Panc1 (cell line): ENCODE results near the gene ATP2B2. TPM values are rescaled to one million over a fixed set of nuclear protein-coding genes. Genes with fewer than 3 reads are reported as not detected.

ENCODE experiments used
- ATAC-seq: fragments of 200-7000 bp; cut with Tn5 transposase; 2 replicates; pipeline ENCODE4 v1.9.1; 2020; ENCODE audit warnings: mild to moderate bottlenecking, moderate library complexity
- BruUV-seq: library from RNA; stranded (reverse); fragments of 400-500 nt; replicated peaks from 2 replicates; lab custom pipeline; 2021; lab: Mats Ljungman, UMichigan
- CTCF ChIA-PET: fragments of 300-600 bp; sonication (Branson Sonifier 250); formaldehyde crosslinking; loops from one replicate; lab custom pipeline; 2022; ENCODE audit warnings: antibody characterized with exemption; lab: Charles Lee
- POLR2A ChIA-PET: fragments of 300-600 bp; sonication (Branson Sonifier 250); formaldehyde crosslinking; loops from one replicate; lab custom pipeline; 2022; ENCODE audit warnings: antibody characterized with exemption; lab: Charles Lee
- DNase-seq: peaks from one replicate; pipeline ENCODE4 v3.0.0-alpha.2; 2010; ENCODE audit warnings: low read depth, low spot score
- H3K27ac ChIP-seq: 2 replicates; pipeline ENCODE4 v1.5.1; 2011; ENCODE audit warnings: mild to moderate bottlenecking, low read length, inconsistent platforms
- H3K27me3 ChIP-seq: fragments of 200-500 bp; sonication (Bioruptor generic); 2 replicates; pipeline ENCODE4 v1.6.0; 2014; ENCODE audit warnings: low read length, inconsistent platforms; ENCODE audit not compliant: control insufficient read depth, insufficient read depth
- H3K36me3 ChIP-seq: fragments of 200-500 bp; sonication (Bioruptor generic); 2 replicates; pipeline ENCODE4 v1.5.1; 2014; ENCODE audit warnings: inconsistent platforms, mild to moderate bottlenecking, low read length, moderate library complexity; ENCODE audit not compliant: control insufficient read depth, insufficient read depth
- H3K4me1 ChIP-seq: 2 replicates; pipeline ENCODE4 v1.5.1; 2011; ENCODE audit warnings: inconsistent platforms, mild to moderate bottlenecking, low read length, moderate library complexity; ENCODE audit not compliant: control insufficient read depth, insufficient read depth
- H3K4me3 ChIP-seq, 2 experiments: 2 replicates each; pipeline ENCODE4 v1.5.1; 2011 to 2012; ENCODE audit warnings: low read depth in 2 of 2, low read length in 2 of 2, mild to moderate bottlenecking in 2 of 2, inconsistent platforms in 1 of 2, moderate library complexity in 1 of 2
- H3K9me3 ChIP-seq: fragments of 200-500 bp; sonication (Bioruptor generic); 2 replicates; pipeline ENCODE4 v1.5.1; 2014; ENCODE audit warnings: low read depth, mild to moderate bottlenecking, inconsistent platforms, low read length, moderate library complexity; ENCODE audit not compliant: control insufficient read depth, insufficient read depth
- POLR2AphosphoS5 ChIP-seq: IDR thresholded peaks from 2 replicates; pipeline ENCODE4 v1.6.1; 2012; ENCODE audit warnings: mild to moderate bottlenecking, low read depth, low read length, moderate library complexity
- SIN3A ChIP-seq: IDR thresholded peaks from 2 replicates; pipeline ENCODE4 v1.6.1; 2012; ENCODE audit warnings: low read depth, mild to moderate bottlenecking, low read length, moderate library complexity, borderline replicate concordance; ENCODE audit not compliant: insufficient read depth
- TCF7L2 ChIP-seq: IDR thresholded peaks from 2 replicates; pipeline ENCODE4 v1.6.1; 2011; ENCODE audit warnings: mild to moderate bottlenecking, low read depth, low read length, inconsistent platforms
- in situ Hi-C: cut with HindIII; loops from 2 replicates; pipeline ENCODE4 v1.10.0; 2016; ENCODE audit warnings: low sequenced_read_pairs, low pct_unique_long_range_greater_than_20kb
- intact Hi-C: fragments of 100-400 bp; cut with micrococcal nuclease; formaldehyde crosslinking; loops from one replicate; pipeline ENCODE4 v1.10.0; 2022; ENCODE audit not compliant: unreplicated experiment
- total RNA-seq: library from RNA; stranded (reverse); gene quantifications from one replicate; pipeline ENCODE4 v1.2.1, GENCODE V29; 2021; ENCODE audit not compliant: unreplicated experiment
- TF ChIP-seq, protein P1 (sequence below), 2 experiments: IDR thresholded peaks; 2 replicates each; pipeline ENCODE4 v1.6.1; 2011 to 2012; ENCODE audit warnings: low read depth in 2 of 2, control low read depth in 1 of 2, low read length in 1 of 2, mild to moderate bottlenecking in 1 of 2, moderate library complexity in 1 of 2; ENCODE audit not compliant: insufficient read depth in 1 of 2
- TF ChIP-seq, protein P2 (sequence below): fragments of 450-650 bp; IDR thresholded peaks from 2 replicates; pipeline ENCODE4 v1.5.1; 2017; ENCODE audit warnings: mild to moderate bottlenecking

Gene ATP2B2
- total RNA-seq, 1 experiment from 2014 or later, result not detected

DNA sequence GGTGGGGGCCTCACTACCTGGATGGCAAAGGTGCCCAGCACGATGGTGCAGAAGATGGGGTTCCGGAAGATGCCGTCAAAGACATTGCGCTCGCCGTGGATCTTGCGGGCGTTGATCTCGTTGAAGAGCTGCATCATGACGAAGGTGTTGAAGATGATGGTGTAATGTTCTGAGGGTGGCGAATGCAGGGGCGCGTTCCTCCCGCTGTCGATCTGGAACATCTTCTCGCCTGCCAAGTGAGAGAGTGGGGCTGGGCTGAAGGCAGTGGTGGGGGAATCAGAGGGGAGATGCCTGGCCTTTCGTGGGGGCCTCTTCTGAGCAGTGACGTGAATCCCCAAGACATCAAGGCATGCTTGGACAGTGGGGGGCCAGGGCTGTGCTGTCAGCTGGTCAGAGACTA is 164.9 kb downstream of the ATP2B2 start:
- H3K27me3 ChIP-seq, result no peaks in the 10 kb centered on the region
- BruUV-seq, result no TSS peak
- H3K4me1 ChIP-seq, result no peaks in the 10 kb centered on the region
- CTCF ChIA-PET, result no interaction called here
- in situ Hi-C loops (no loop called here), intact Hi-C loops (no loop called here)
- TF ChIP-seq, protein P1, sequence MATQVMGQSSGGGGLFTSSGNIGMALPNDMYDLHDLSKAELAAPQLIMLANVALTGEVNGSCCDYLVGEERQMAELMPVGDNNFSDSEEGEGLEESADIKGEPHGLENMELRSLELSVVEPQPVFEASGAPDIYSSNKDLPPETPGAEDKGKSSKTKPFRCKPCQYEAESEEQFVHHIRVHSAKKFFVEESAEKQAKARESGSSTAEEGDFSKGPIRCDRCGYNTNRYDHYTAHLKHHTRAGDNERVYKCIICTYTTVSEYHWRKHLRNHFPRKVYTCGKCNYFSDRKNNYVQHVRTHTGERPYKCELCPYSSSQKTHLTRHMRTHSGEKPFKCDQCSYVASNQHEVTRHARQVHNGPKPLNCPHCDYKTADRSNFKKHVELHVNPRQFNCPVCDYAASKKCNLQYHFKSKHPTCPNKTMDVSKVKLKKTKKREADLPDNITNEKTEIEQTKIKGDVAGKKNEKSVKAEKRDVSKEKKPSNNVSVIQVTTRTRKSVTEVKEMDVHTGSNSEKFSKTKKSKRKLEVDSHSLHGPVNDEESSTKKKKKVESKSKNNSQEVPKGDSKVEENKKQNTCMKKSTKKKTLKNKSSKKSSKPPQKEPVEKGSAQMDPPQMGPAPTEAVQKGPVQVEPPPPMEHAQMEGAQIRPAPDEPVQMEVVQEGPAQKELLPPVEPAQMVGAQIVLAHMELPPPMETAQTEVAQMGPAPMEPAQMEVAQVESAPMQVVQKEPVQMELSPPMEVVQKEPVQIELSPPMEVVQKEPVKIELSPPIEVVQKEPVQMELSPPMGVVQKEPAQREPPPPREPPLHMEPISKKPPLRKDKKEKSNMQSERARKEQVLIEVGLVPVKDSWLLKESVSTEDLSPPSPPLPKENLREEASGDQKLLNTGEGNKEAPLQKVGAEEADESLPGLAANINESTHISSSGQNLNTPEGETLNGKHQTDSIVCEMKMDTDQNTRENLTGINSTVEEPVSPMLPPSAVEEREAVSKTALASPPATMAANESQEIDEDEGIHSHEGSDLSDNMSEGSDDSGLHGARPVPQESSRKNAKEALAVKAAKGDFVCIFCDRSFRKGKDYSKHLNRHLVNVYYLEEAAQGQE (IDR thresholded peaks at IDR 0.05; ENCODE audit: insufficient read depth in 1 of 2, low read depth in 2 of 2, low read length in 1 of 2), result no peak
- no peak for TF ChIP-seq POLR2AphosphoS5
- TF ChIP-seq, protein P2, sequence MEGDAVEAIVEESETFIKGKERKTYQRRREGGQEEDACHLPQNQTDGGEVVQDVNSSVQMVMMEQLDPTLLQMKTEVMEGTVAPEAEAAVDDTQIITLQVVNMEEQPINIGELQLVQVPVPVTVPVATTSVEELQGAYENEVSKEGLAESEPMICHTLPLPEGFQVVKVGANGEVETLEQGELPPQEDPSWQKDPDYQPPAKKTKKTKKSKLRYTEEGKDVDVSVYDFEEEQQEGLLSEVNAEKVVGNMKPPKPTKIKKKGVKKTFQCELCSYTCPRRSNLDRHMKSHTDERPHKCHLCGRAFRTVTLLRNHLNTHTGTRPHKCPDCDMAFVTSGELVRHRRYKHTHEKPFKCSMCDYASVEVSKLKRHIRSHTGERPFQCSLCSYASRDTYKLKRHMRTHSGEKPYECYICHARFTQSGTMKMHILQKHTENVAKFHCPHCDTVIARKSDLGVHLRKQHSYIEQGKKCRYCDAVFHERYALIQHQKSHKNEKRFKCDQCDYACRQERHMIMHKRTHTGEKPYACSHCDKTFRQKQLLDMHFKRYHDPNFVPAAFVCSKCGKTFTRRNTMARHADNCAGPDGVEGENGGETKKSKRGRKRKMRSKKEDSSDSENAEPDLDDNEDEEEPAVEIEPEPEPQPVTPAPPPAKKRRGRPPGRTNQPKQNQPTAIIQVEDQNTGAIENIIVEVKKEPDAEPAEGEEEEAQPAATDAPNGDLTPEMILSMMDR, result no peak
- TF ChIP-seq SIN3A, result no peak
- TF ChIP-seq TCF7L2, result no peak
- no peaks in the 10 kb centered on the region for H3K36me3 ChIP-seq
- DNase-seq, result no peak
- POLR2A ChIA-PET, result no interaction called here
- no peak overlapping the region for H3K27ac ChIP-seq
- no peaks in the 10 kb centered on the region for H3K9me3 ChIP-seq
- no peak overlapping the region for H3K4me3 ChIP-seq
- ATAC-seq, result no peak

DNA sequence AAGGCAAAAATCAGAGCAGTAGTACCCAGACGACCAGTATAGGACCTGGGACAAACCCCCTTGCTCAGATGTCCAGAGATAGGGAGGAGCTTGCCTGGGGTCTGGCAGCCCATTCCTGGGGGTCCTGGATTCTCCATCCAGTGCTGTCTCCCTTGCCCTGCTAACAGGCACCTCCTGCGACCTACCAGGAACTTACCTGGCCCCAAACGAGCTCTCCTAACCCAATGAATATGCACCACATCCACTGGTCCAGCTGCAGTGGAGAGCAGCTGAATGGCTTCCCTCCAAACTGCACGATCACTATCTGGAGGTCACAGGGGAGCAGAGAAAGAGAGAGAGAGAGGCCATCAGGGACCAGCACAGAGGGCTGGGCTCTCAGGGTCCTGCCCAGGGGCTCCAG is 165.3 kb downstream of the ATP2B2 start:
- ATAC-seq, result no peak
- H3K27ac ChIP-seq, result no peak overlapping the region
- no peak for DNase-seq
- in situ Hi-C loops (no loop called here), intact Hi-C loops (no loop called here)
- H3K4me3 ChIP-seq, result no peak overlapping the region
- TF ChIP-seq SIN3A, result no peak
- TF ChIP-seq TCF7L2, result no peak
- TF ChIP-seq, protein P1 (IDR thresholded peaks at IDR 0.05; ENCODE audit: insufficient read depth in 1 of 2, low read depth in 2 of 2, low read length in 1 of 2), result no peak
- TF ChIP-seq, protein P2, result no peak
- TF ChIP-seq POLR2AphosphoS5, result no peak
- H3K9me3 ChIP-seq, result no peaks in the 10 kb centered on the region
- BruUV-seq, result no TSS peak
- POLR2A ChIA-PET, result no interaction called here
- CTCF ChIA-PET, result no interaction called here
- no peaks in the 10 kb centered on the region for H3K36me3 ChIP-seq
- H3K4me1 ChIP-seq, result no peaks in the 10 kb centered on the region
- H3K27me3 ChIP-seq, result no peaks in the 10 kb centered on the region
